GM18517 (cell line): ENCODE data around the gene ALDH3A2.
"Not testable (repeated sequence)": the region's sequence is repeated elsewhere in the genome, so short reads cannot be mapped to it uniquely, and the experiment has no call there.

Source experiments
- ATAC-seq: cut with Tn5 transposase; IDR thresholded peaks from one replicate; pipeline ENCODE4 v1.9.1; 2021; ENCODE audit warnings: mild to moderate bottlenecking, moderate library complexity; ENCODE audit not compliant: unreplicated experiment

The ALDH3A2 gene

GRCh38 chr17:19677736-19678379, 29.3 kb downstream of the ALDH3A2 start:
- no peak for ATAC-seq

GRCh38 chr17:19678581-19679453, 30.3 kb downstream of the ALDH3A2 start:
- ATAC-seq, result no peak

- ATAC-seq, result no peak
These were observed 34.6 kb downstream of the ALDH3A2 start for GRCh38 chr17:19683117-19683516.

- ATAC-seq, result not testable (repeated sequence)
These were observed 36.5 kb downstream of the ALDH3A2 start for GRCh38 chr17:19684909-19685580.

- ATAC-seq, result no peak
These were observed 38.0 kb downstream of the ALDH3A2 start for GRCh38 chr17:19686400-19687090.

- no peak for ATAC-seq
These were observed 53.7 kb downstream of the ALDH3A2 start for GRCh38 chr17:19702217-19702641.

- ATAC-seq, result no peak
These were observed 54.7 kb downstream of the ALDH3A2 start for GRCh38 chr17:19703106-19703827.

- ATAC-seq, result no peak
These were observed 55.5 kb downstream of the ALDH3A2 start for GRCh38 chr17:19703828-19704613.

GRCh38 chr17:19705201-19705600, 56.6 kb downstream of the ALDH3A2 start:
- ATAC-seq, result no peak

- no peak for ATAC-seq
These were observed 57.5 kb downstream of the ALDH3A2 start for GRCh38 chr17:19705771-19706770.

- no peak for ATAC-seq
These were observed 58.5 kb downstream of the ALDH3A2 start for GRCh38 chr17:19706791-19707727.

- no peak for ATAC-seq
These were observed 59.2 kb downstream of the ALDH3A2 start for GRCh38 chr17:19707728-19708221.

- ATAC-seq, result no peak
These were observed 60.1 kb downstream of the ALDH3A2 start for GRCh38 chr17:19708431-19709175.

GRCh38 chr17:19709841-19710240, 61.3 kb downstream of the ALDH3A2 start:
- ATAC-seq, result no peak

- ATAC-seq, result no peak
These were observed 64.0 kb downstream of the ALDH3A2 start for GRCh38 chr17:19712436-19713004.

GRCh38 chr17:19713462-19713861, 64.9 kb downstream of the ALDH3A2 start:
- no peak for ATAC-seq
